Measurements from ENCODE around the gene CDC42. TPM values are rescaled to one million over a fixed set of nuclear protein-coding genes. Genes with fewer than 3 reads are reported as not detected.

CDC42 gene
- total and polyA plus RNA-seq, 9 of the 15 experiments (the other 6 are each of a cell fraction or from before 2014, with no cell fraction given): 186 to 398 (median 325) TPM

DNA sequence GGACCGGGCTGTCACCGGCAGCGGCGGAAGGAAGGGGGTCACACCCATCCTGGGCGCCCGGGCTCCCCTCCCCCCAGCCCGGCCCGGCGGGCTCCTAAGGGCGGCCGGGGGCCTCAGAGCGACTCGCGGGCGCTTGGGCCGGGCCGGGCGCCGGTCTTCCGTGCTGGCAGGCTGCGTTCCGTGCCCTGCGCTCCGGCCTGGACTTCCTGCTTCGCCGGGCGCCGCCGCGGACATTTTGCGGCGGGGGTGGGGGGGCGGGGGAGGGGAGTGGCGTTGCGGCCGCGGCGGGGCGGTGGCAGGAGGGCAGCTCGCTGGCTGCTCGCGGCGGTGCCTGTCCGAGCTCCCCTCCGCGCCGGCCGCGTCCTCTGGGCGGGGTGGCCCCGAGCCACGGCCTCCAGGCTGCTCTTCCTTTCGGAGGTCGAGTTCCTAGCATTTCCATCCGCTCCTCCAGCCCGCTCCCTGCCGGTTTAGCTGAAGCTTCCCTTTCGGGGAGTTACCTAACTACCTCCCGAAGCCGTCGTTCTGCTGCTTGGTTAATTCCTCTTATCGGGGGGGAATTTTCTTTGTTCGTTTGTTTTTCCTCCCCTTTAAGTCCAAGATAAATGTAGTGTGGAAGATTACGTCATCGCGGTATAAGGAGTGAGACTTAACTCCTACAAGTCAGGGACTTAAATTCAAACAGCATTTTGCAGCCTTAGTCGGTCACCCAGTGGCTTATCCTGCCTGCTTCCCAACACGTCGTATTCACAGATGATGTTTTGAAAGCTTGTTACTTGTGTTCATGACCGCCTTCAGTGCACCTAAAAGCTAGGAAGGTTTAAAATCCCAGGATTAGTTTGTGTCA, 730 bp downstream of the CDC42 start (continued):
- TF ChIP-seq, protein P1, sequence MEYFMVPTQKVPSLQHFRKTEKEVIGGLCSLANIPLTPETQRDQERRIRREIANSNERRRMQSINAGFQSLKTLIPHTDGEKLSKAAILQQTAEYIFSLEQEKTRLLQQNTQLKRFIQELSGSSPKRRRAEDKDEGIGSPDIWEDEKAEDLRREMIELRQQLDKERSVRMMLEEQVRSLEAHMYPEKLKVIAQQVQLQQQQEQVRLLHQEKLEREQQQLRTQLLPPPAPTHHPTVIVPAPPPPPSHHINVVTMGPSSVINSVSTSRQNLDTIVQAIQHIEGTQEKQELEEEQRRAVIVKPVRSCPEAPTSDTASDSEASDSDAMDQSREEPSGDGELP (CRISPR knock-in tag; IDR thresholded peaks at IDR 0.05; ENCODE audit: borderline replicate concordance): peak; percentile 60
- no peak for TF ChIP-seq ZNF77 (CRISPR knock-in tag; IDR thresholded peaks at IDR 0.05)
- TF ChIP-seq KLF6 (CRISPR knock-in tag; IDR thresholded peaks at IDR 0.05; ENCODE audit: borderline replicate concordance): no peak
- peak; percentile 93 for TF ChIP-seq LCOR (CRISPR knock-in tag; IDR thresholded peaks at IDR 0.05)
- TF ChIP-seq ZNF778 (CRISPR knock-in tag; IDR thresholded peaks at IDR 0.05): no peak
- no peak; the same call in 1 of the 2 replicates for TF ChIP-seq ELF2 (CRISPR knock-in tag; IDR thresholded peaks at IDR 0.05)
- no peak for TF ChIP-seq HIVEP1 (CRISPR knock-in tag; IDR thresholded peaks at IDR 0.05)
- TF ChIP-seq TCF3 (CRISPR knock-in tag; IDR thresholded peaks at IDR 0.05): 0 out of 2 replicates have a peak, but pooled peaks have one; percentile 13
- TF ChIP-seq, protein P2, sequence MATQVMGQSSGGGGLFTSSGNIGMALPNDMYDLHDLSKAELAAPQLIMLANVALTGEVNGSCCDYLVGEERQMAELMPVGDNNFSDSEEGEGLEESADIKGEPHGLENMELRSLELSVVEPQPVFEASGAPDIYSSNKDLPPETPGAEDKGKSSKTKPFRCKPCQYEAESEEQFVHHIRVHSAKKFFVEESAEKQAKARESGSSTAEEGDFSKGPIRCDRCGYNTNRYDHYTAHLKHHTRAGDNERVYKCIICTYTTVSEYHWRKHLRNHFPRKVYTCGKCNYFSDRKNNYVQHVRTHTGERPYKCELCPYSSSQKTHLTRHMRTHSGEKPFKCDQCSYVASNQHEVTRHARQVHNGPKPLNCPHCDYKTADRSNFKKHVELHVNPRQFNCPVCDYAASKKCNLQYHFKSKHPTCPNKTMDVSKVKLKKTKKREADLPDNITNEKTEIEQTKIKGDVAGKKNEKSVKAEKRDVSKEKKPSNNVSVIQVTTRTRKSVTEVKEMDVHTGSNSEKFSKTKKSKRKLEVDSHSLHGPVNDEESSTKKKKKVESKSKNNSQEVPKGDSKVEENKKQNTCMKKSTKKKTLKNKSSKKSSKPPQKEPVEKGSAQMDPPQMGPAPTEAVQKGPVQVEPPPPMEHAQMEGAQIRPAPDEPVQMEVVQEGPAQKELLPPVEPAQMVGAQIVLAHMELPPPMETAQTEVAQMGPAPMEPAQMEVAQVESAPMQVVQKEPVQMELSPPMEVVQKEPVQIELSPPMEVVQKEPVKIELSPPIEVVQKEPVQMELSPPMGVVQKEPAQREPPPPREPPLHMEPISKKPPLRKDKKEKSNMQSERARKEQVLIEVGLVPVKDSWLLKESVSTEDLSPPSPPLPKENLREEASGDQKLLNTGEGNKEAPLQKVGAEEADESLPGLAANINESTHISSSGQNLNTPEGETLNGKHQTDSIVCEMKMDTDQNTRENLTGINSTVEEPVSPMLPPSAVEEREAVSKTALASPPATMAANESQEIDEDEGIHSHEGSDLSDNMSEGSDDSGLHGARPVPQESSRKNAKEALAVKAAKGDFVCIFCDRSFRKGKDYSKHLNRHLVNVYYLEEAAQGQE (IDR thresholded peaks at IDR 0.05; ENCODE audit: borderline replicate concordance): no peak; the same call in 1 of the 2 replicates
- TF ChIP-seq, protein P2 (CRISPR knock-in tag; IDR thresholded peaks at IDR 0.05; ENCODE audit: low read depth): no peak
- TF ChIP-seq, protein P3, sequence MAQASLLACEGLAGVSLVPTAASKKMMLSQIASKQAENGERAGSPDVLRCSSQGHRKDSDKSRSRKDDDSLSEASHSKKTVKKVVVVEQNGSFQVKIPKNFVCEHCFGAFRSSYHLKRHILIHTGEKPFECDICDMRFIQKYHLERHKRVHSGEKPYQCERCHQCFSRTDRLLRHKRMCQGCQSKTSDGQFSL (CRISPR knock-in tag; IDR thresholded peaks at IDR 0.05): peak; percentile 52
- TF ChIP-seq, protein P3 (tag; IDR thresholded peaks at IDR 0.05): peak in 1 of 2 experiments; percentile 95; a peak in 2 of 4 replicates
- TF ChIP-seq U2AF1 (optimal IDR thresholded peaks at IDR 0.05; ENCODE audit: low read depth, low read length): no peak
- TF ChIP-seq, protein P4, sequence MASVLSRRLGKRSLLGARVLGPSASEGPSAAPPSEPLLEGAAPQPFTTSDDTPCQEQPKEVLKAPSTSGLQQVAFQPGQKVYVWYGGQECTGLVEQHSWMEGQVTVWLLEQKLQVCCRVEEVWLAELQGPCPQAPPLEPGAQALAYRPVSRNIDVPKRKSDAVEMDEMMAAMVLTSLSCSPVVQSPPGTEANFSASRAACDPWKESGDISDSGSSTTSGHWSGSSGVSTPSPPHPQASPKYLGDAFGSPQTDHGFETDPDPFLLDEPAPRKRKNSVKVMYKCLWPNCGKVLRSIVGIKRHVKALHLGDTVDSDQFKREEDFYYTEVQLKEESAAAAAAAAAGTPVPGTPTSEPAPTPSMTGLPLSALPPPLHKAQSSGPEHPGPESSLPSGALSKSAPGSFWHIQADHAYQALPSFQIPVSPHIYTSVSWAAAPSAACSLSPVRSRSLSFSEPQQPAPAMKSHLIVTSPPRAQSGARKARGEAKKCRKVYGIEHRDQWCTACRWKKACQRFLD (CRISPR knock-in tag; IDR thresholded peaks at IDR 0.05): peak; percentile 92
